Stimulated activated CD4-positive, alpha-beta T cell treated with anti-CD3 and anti-CD28 coated beads, TNF-alpha, amount 100 ng/mL, for 4 hours (primary cell): Measurements from ENCODE around the gene TCAP.
"Not testable (repeated sequence)": the region's sequence is repeated elsewhere in the genome, so short reads cannot be mapped to it uniquely, and the experiment has no call there.

Experiments used
- DNase-seq, 3 experiments: peaks; one replicate each; pipeline ENCODE4 v3.0.0-alpha.2; 2020; ENCODE audit warnings: low read depth in 3 of 3

The TCAP gene

DNA sequence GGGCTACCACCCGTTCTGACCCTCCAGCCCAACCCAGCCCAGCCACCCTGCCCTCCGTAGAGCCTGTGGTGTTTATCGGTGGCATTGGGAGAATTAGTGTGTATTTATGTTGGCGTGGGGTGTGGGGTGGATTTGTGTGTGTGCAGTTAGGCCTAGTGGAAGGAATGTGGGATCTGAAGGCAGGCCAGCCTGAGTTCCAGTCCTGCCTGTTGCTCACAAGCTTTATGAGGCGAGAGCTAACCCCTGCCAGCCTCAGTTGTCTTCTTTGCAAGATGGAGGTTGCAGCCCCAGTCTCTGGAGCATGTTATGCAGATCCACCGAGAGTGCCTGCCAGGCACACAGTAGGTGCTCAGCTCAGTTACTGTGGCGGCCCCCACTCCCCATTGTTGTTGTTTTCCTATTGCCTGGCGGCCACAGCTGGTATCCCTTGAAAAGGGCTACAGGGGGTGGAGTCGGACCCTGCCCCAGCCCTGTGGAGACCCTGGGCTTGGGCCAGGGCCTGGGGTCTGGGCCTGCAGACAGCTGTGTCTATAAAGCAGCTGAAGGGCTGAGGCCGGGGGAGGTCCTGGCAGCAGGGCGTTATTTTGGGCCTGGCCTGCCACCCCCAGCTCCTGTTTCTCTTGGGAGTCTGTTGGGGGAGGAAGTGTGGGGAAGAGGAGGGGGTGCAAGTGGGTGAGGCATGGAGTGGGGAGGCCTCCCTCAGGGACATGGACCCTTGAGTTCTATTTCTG, 39.8 kb downstream of the TCAP start:
- no peak for DNase-seq

DNA sequence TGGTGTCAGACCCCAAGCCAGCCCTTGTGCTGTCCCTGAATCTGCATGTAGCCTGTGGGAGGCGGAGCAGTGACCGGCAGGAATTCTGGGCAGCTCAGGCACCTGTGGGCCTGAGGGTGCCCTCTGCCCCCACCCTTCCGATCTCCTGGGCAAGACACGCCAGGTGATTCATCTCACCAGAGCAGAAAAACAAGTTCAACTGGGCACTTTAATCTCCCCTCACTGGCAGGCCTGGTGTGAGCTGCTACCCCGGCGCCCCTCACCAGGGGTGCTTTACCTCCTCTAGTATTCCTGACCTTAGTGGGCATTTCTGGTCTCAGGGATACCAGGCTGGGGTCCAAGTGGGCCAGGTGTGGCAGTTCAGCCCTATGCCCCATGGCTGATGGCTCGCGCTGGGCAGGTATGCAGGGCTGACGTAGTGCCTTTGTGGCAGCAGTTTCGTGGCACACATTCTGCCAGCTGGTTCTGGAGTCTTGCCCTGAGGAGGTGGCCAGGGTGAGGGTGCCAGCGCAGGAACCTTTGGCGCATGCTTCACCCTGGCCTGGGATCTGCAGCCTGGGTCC, 40.7 kb downstream of the TCAP start:
- no peak for DNase-seq

GRCh38 chr17:39706383-39706782, 41.2 kb downstream of the TCAP start:
- DNase-seq, result no peak

- DNase-seq, result no peak
These were observed 41.8 kb downstream of the TCAP start for GRCh38 chr17:39706921-39707337.

- DNase-seq, result no peak
These were observed 44.3 kb downstream of the TCAP start for GRCh38 chr17:39709319-39709997.

DNA sequence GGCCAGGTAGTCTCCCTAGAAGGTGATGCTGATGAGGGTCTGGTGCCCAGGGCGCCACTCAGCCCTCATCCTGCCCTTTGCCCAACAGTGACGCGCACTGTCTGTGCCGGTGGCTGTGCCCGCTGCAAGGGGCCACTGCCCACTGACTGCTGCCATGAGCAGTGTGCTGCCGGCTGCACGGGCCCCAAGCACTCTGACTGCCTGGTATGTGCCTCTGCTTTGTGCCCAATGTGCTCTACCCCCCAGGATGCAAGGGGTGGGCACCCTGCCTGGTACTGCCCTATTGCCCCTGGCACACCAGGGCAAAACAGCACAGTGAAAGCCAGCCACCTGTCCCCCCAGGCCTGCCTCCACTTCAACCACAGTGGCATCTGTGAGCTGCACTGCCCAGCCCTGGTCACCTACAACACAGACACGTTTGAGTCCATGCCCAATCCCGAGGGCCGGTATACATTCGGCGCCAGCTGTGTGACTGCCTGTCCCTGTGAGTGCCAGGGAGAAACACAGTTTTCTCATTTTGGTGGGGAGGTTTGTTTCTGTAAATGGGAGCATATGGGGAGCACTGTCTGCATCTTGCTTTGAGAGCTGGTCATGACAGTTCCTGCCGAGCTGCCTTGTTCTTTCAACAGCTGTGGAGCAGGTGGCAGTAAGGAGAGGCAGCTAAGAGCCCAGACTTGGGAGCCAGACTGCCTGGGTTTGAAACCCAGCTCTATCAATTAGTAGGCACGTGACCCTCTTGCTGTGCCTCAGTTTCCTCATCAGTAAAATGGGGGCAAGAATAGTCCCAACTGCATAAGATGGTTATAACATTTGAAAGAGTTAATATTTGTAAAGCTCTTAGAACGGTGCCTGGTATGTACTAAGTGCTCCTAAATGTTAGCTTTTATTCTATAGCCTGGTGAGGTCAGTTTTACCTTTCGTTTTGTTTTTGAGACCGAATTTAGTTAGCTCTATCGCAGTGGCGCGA, 45.1 kb downstream of the TCAP start:
- no peak for DNase-seq

DNA sequence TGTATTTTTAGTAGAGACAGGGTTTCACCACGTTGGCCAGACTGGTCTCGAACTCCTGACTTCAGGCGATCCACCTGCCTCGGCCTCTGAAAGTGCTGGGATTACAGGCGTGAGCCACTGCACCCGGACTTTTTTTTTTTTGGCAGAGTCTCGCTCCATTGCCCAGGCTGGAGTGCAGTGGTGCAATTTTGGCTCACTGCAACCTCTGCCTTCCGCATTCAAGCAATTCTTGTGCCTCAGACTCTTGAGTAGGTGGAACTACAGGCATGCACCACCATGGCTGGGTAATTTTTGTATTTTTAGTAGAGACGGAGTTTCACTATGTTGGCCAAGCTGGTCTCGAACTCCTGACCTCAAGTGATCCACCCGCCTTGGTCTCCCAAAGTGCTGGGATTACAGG, 45.9 kb downstream of the TCAP start:
- DNase-seq, result not testable (repeated sequence)

GRCh38 chr17:39711851-39712250, 46.7 kb downstream of the TCAP start:
- no peak for DNase-seq

GRCh38 chr17:39714234-39714633, 49.1 kb downstream of the TCAP start:
- DNase-seq, result no peak

DNA sequence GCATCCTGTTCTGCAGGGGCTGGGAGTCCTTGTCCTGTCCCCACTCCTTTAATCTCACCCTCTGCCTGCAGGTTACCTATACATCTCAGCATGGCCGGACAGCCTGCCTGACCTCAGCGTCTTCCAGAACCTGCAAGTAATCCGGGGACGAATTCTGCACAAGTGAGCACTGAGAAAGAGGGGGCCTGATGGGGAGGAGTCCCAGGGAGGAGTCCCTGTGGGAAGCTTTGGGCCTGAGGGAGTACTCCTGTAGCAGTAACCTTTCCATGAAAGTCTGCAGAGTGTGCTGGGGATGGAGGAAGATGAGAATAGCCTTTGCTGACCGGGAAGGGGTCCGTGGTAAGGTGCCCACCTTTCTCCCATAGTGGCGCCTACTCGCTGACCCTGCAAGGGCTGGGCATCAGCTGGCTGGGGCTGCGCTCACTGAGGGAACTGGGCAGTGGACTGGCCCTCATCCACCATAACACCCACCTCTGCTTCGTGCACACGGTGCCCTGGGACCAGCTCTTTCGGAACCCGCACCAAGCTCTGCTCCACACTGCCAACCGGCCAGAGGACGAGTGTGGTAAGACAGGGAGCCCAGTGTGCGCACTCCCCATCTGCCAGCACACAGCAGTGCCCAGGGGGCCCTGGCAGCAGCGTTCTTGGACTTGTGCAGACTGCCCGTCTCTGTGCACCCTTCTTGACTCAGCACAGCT, 50.4 kb downstream of the TCAP start:
- no peak for DNase-seq
